Ishikawa (cell line): ENCODE results near the gene PSMB10.

Source experiments
- CEBPB ChIP-seq: IDR thresholded peaks from 2 replicates; pipeline ENCODE4 v1.6.1; 2012
- CREB1 ChIP-seq: IDR thresholded peaks from 2 replicates; pipeline ENCODE4 v1.6.1; 2012; ENCODE audit warnings: low read depth
- EGR1 ChIP-seq: IDR thresholded peaks from 2 replicates; pipeline ENCODE4 v1.6.1; 2012
- EP300 ChIP-seq: IDR thresholded peaks from 2 replicates; pipeline ENCODE4 v1.6.1; 2012; ENCODE audit warnings: borderline replicate concordance
- FOXM1 ChIP-seq: IDR thresholded peaks from 2 replicates; pipeline ENCODE4 v1.6.1; 2012; ENCODE audit warnings: low read depth, borderline replicate concordance
- NFIC ChIP-seq: IDR thresholded peaks from 2 replicates; pipeline ENCODE4 v1.6.1; 2012
- RAD21 ChIP-seq: IDR thresholded peaks from 2 replicates; pipeline ENCODE4 v1.6.1; 2012; ENCODE audit warnings: low read depth
- TAF1 ChIP-seq: IDR thresholded peaks from 2 replicates; pipeline ENCODE4 v1.6.1; 2012; ENCODE audit warnings: low read depth, mild to moderate bottlenecking
- TCF12 ChIP-seq: IDR thresholded peaks from 2 replicates; pipeline ENCODE4 v1.6.1; 2012; ENCODE audit warnings: low read depth
- TEAD4 ChIP-seq: IDR thresholded peaks from 2 replicates; pipeline ENCODE4 v1.6.1; 2012
- YY1 ChIP-seq: IDR thresholded peaks from 2 replicates; pipeline ENCODE4 v1.6.1; 2012; ENCODE audit warnings: low read depth
- ZBTB7A ChIP-seq: IDR thresholded peaks from 2 replicates; pipeline ENCODE4 v1.6.1; 2012; ENCODE audit warnings: low read depth
- TF ChIP-seq, protein P1 (sequence below): IDR thresholded peaks from 2 replicates; pipeline ENCODE4 v1.6.1; 2012
- TF ChIP-seq, protein P2 (sequence below): IDR thresholded peaks from 2 replicates; pipeline ENCODE4 v1.6.1; 2012
- TF ChIP-seq, protein P3 (sequence below): IDR thresholded peaks from 2 replicates; pipeline ENCODE4 v1.6.1; 2012; ENCODE audit warnings: low read depth, mild to moderate bottlenecking

The PSMB10 gene

DNA sequence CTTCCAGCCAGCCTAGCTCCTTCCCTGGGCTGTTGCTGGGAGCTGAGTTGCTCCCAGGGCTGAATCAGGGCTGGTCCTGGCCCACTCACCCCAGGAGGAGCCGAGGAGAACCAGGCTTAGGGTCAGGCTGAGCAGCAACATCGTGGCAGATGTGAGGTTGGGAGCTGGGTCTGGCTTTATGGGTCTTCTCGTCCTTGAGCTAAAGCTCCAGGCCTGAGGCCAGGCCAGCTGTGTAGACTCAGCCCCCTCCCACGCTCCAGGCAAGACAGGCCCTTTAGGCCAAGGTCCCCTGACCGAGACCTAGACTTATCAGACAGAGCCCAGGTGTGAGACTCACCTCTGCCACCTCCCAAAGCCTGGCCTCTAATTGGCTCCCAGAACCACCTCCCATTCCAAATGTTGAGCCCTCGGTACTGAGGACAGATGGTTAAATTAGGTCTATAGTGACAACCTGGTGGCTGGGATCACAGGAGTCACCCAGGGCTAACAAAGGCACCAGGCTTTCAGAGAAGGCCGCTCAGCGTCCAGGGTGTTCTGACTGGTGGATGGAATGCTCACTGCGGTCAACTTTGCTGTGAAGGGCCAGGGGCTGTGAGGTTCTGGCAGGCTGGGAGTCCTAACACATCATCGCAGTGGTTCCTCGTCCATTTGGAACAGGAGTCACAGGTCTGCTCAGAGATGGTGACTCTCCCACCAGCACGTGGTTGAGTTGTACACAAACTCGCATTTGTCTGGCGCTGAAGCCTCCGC, 4.8 kb downstream of the PSMB10 start, which contains the start of gene CTRL:
Gene CTRL (minus strand): TSS at position 151 of the 750 bp plus-strand sequence. CDS start 10 bp downstream, at position 141.
- TF ChIP-seq FOXM1 (no peak), TEAD4 (no peak), EGR1 (no peak), CEBPB (no peak), EP300 (no peak), CREB1 (no peak), RAD21 (no peak), ZBTB7A (no peak), YY1 (no peak), TCF12 (no peak), TAF1 (no peak), NFIC (no peak)
- TF ChIP-seq, protein P1, sequence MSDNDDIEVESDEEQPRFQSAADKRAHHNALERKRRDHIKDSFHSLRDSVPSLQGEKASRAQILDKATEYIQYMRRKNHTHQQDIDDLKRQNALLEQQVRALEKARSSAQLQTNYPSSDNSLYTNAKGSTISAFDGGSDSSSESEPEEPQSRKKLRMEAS, result no peak
- TF ChIP-seq, protein P2, sequence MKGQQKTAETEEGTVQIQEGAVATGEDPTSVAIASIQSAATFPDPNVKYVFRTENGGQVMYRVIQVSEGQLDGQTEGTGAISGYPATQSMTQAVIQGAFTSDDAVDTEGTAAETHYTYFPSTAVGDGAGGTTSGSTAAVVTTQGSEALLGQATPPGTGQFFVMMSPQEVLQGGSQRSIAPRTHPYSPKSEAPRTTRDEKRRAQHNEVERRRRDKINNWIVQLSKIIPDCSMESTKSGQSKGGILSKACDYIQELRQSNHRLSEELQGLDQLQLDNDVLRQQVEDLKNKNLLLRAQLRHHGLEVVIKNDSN, result no peak
- TF ChIP-seq, protein P3, sequence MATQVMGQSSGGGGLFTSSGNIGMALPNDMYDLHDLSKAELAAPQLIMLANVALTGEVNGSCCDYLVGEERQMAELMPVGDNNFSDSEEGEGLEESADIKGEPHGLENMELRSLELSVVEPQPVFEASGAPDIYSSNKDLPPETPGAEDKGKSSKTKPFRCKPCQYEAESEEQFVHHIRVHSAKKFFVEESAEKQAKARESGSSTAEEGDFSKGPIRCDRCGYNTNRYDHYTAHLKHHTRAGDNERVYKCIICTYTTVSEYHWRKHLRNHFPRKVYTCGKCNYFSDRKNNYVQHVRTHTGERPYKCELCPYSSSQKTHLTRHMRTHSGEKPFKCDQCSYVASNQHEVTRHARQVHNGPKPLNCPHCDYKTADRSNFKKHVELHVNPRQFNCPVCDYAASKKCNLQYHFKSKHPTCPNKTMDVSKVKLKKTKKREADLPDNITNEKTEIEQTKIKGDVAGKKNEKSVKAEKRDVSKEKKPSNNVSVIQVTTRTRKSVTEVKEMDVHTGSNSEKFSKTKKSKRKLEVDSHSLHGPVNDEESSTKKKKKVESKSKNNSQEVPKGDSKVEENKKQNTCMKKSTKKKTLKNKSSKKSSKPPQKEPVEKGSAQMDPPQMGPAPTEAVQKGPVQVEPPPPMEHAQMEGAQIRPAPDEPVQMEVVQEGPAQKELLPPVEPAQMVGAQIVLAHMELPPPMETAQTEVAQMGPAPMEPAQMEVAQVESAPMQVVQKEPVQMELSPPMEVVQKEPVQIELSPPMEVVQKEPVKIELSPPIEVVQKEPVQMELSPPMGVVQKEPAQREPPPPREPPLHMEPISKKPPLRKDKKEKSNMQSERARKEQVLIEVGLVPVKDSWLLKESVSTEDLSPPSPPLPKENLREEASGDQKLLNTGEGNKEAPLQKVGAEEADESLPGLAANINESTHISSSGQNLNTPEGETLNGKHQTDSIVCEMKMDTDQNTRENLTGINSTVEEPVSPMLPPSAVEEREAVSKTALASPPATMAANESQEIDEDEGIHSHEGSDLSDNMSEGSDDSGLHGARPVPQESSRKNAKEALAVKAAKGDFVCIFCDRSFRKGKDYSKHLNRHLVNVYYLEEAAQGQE, result no peak

DNA sequence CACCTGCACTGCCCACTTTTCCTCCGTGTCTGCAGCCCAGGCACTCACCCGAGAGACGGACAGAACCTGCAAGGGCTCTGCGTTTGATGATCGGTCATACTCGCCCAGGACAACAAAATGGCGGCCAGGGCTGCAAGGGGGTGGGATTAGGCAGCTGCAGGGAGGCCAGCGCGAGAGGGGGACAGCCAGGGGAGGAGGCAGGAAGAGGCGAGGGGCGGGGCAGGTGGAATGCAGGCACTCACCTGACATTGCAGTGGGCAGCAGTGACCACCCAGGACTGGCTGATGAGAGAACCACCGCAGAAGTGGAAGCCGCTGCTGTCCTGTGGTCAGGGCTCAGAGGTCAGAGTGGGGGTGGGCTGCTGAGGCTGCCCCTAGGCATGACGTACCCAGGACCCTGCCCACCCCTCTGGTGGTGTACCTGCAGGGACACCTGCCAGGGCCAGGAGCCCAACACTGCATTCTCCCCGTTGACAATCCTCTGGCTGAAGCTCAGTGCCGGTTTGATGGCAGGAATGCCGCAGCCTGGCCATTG, 5.9 kb downstream of the PSMB10 start:
- TF ChIP-seq, protein P3, result no peak
- no peak for TF ChIP-seq EGR1
- no peak for TF ChIP-seq ZBTB7A
- no peak for TF ChIP-seq RAD21
- TF ChIP-seq YY1, result no peak
- no peak for TF ChIP-seq CEBPB
- no peak for TF ChIP-seq TEAD4
- TF ChIP-seq, protein P1, result no peak
- no peak for TF ChIP-seq FOXM1
- TF ChIP-seq CREB1, result no peak
- TF ChIP-seq TAF1, result no peak

DNA sequence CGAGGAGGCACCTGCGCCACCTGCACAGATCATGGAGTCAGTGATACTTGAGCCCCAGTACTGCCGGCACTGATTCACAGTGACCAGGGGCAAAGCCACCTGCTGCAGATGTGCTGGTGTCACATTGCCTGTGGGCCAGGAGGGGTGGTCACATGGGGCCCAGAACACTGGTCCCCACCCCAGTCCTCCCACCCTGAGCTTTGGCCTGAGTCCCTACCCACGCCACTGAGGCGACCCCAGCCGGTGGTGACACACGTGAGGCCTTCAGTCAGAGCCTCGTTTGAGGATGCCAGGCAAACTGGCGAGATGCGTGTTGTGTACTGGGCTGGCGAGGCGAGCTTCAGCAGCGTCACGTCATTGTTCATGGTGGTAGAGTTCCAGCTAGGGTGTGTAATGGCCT, 6.5 kb downstream of the PSMB10 start:
- TF ChIP-seq CEBPB, result no peak
- no peak for TF ChIP-seq EGR1
- no peak for TF ChIP-seq NFIC

DNA sequence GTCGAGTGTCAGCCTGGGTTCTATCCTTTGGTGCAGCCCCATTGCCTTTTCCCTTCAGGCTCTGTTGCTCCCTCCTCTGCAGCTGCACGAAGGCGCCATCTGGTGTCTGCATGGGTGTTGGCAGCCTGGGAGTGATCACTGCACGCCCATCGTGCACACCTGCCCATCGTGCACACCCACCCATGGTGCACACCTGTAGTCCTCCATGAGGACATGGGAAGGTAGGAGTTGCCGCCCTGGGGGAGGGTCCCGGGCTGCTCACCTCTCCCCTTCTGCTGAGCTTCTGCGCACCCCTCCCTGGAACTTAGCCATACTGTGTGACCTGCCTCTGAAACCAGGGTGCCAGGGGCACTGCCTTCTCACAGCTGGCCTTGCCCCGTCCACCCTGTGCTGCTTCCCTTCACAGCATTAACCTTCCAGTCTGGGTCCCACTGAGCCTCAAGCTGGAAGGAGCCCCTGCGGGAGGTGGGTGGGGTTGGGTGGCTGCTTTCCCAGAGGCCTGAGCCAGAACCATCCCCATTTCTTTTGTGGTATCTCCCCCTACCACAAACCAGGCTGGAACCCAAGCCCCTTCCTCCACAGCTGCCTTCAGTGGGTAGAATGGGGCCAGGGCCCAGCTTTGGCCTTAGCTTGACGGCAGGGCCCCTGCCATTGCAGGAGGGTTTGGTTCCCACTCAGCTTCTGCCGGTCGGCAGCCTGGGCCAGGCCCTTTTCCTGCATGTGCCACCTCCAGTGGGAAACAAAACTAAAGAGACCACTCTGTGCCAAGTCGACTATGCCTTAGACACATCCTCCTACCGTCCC, 7.9 kb downstream of the PSMB10 start:
- TF ChIP-seq RAD21 (peak; percentile 92), ZBTB7A (no peak)
- TF ChIP-seq, protein P2, result no peak
- TF ChIP-seq, protein P1, result peak; percentile 34; the same call in 1 of the 2 replicates

DNA sequence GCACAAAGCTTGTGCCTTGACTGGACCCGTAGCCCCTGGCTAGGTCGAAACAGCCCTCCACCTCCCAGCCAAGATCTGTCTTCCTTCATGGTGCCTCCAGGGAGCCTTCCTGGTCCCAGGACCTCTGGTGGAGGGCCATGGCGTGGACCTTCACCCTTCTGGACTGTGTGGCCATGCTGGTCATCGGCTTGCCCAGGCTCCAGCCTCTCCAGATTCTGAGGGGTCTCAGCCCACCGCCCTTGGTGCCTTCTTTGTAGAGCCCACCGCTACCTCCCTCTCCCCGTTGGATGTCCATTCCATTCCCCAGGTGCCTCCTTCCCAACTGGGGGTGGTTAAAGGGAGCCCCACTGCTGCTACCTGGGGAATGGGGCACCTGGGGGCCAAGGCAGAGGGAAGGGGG, 8.5 kb downstream of the PSMB10 start:
- TF ChIP-seq CREB1 (no peak), NFIC (no peak), EP300 (no peak), YY1 (no peak), FOXM1 (no peak), ZBTB7A (no peak), TEAD4 (no peak)
- TF ChIP-seq, protein P3, result no peak
